ENCODE measurements around the gene WDR70.

DNA sequence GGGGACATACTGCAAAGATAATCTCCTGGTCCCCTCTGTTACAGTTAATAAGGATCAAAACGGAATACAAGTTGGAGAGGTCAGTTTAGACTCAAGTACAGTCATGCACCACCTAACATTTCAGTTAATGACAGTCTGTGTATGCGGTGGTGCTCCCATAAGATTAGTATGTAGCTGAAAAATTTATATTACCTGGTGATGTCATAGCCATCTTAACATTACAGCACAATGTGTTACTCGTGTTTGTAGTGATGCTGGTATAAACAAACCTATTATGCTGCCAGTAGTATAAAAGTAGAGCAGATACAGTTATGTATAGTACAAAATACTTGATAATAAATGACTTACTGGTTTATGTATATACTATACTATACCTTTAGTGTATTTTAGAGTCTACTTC lies 252.8 kb downstream of the WDR70 start:
- TF ChIP-seq, protein P1, sequence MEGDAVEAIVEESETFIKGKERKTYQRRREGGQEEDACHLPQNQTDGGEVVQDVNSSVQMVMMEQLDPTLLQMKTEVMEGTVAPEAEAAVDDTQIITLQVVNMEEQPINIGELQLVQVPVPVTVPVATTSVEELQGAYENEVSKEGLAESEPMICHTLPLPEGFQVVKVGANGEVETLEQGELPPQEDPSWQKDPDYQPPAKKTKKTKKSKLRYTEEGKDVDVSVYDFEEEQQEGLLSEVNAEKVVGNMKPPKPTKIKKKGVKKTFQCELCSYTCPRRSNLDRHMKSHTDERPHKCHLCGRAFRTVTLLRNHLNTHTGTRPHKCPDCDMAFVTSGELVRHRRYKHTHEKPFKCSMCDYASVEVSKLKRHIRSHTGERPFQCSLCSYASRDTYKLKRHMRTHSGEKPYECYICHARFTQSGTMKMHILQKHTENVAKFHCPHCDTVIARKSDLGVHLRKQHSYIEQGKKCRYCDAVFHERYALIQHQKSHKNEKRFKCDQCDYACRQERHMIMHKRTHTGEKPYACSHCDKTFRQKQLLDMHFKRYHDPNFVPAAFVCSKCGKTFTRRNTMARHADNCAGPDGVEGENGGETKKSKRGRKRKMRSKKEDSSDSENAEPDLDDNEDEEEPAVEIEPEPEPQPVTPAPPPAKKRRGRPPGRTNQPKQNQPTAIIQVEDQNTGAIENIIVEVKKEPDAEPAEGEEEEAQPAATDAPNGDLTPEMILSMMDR (IDR thresholded peaks at IDR 0.05) = no peak
- no peak for TF ChIP-seq POLR2A (IDR thresholded peaks at IDR 0.05)

Measured in uterus (tissue), 2 donors.